ENCODE data around the gene TNFSF18.
"Not testable (repeated sequence)": the region's sequence is repeated elsewhere in the genome, so short reads cannot be mapped to it uniquely, and the experiment has no call there.

TNFSF18 gene

GRCh38 chr1:173050865-173051264, at the start of gene TNFSF18:
Gene TNFSF18, minus strand, starts transcription at chr1:173050941. Its CDS starts 45 bp downstream, at chr1:173050896.
- DNase-seq (ENCODE audit: low spot score), result no peak

- DNase-seq (ENCODE audit: low spot score), result no peak
These were observed 48.4 kb upstream of the TNFSF18 start for GRCh38 chr1:173099166-173099565.

DNA sequence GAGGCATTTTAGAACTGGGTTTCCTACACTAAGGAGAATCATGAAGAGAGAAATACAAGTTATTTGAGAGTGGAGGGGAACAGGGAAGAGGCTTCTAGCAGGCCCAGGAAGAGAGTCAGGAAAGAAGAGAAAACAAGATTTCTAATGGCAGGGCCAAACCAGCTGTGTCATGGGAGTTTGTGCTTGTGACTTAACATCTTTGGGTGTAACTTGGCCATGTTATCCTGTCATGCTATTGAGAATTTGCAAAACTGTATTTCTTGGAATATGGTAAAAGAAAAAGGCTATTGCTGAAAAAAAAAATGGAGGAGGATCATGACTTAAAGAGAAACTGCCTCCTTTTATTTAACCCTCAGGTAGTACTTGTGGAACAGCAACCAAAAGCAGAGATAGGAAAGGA, 47.4 kb upstream of the TNFSF18 start:
- DNase-seq (ENCODE audit: low spot score), result no peak

DNA sequence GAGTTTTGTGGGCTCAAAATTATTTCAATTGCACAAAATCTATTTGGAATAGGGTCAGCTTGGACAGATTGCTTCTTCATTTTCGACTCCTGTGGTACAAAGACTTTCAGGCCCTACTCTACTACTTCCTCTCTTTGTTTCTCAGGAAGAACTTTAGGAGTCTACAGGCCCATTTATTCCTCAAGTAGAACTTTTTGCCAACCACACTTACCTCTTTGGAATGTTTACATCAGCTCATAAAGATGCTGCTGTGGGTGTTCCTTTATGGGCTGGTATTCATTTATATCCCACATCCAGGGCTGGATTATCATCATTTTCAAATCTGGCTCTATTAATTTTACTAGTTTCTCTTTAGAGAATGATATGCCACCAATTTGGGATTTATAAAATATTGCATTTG, 46.3 kb upstream of the TNFSF18 start:
- no peak for DNase-seq (ENCODE audit: low spot score)

DNA sequence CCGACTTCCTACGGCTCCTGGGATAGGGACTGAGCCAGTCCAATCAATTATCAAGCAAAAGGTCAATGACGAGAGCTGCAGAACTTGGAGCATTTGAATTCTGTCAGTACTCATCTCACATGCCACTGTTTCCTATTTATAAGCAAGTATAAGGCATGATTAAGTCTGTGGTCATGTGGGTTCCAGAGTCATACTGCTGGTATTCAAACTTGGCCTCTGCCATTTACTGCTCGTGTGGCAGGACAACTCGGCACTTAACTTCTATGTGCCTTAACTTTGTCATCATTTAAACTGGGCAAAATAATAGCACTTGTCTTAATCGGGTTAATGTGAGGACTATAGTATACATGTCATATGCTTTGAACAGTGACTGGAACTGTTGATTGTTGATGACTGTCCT, 44.9 kb upstream of the TNFSF18 start:
- DNase-seq (ENCODE audit: low spot score), result no peak

DNA sequence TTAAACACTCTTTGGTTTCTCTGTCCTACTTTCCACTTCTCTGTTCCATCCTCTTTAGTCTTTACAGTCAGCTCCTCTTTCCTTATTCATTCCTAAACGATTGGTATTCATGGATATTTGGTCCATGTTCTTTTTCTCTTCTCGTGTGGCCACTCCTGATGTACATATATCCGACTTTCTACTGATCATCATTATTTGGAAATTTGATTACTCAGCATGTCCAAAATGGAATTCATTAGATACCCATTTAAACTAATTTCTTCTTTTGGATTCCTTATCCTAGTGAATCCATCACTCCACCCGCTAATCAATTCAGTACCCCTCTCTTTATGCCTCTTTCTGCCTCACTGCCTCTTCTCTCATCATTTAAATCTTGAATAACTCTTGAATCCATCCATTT, 43.8 kb upstream of the TNFSF18 start:
- no peak for DNase-seq (ENCODE audit: low spot score)

DNA sequence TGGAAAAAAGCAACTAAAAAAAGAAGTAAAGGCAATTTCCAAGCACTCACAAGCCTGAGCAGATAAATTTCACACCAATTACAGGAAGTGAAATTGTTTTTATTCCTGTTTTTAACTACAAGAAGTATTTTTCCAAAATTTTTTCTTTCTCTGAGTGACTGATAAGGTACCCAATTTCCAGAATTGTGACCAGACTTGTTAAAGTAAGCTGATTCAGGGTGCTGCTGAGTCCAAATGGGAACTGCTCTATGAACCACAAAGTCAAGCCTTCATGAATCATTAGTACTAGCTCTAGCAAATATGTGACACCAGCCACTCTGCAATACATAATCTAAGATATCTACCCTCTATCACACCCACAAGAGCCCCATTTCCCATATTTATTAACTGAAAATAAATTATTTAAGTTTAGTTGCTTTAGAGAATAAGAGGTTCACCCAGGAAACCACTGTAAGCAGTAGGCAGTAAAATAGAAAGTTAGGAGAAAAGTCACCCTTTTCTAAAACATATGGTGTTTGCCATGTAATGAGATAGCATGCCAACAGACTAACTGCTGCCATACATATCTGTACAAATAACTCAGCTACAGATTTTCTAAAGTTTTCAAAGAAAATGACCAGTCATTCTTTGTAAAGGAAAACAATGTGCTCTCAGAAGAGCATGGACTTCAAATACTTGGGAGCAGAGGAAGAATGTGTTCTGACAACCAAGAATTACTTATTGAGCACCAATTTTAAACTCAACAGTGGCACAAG, 43.1 kb upstream of the TNFSF18 start:
- no peak for DNase-seq (ENCODE audit: low spot score)

- no peak for DNase-seq (ENCODE audit: low spot score)
These were observed 33.6 kb upstream of the TNFSF18 start for GRCh38 chr1:173084292-173084691.

DNA sequence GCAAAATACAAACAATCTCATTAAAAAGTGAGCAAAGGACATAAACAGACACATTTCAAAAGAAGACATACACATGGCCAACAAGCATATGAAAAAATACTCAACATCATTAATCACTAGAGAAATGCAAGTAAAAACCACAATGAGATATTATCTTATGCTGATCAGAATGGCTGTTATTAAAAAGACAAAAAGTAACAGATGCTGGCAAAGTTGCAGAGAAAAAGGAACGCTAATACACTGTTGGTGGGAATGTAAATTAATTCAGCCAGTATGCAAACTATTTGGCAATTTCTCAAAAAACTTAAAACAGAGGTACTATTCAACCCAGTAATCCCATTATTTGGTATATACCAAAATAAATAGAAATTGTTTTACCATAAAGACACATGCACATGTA, 32.2 kb upstream of the TNFSF18 start:
- no peak for DNase-seq (ENCODE audit: low spot score)

- DNase-seq (ENCODE audit: low spot score), result not testable (repeated sequence)
These were observed 23.5 kb upstream of the TNFSF18 start for GRCh38 chr1:173074217-173074616.

DNA sequence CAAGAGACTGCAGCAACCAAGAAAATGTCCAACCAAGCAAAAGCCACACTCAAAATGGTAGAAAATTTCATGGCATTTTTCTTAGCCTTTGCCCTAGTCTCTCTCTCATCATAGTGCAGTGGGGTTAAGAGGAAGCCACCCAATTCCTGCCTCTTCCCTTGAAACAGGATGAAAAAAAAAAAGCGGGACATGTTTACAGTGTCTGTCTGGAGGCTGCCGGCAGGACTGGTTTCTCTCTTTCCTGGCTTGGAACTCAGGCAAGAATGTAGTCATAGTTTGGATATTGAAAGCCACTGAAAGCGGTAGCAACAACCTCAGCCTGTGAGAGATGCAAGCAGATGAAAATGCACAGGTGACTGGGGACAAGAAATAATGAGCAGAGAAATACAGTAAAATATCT, 13.3 kb upstream of the TNFSF18 start:
- DNase-seq (ENCODE audit: low spot score), result no peak

- DNase-seq (ENCODE audit: low spot score), result no peak
These were observed 12.4 kb upstream of the TNFSF18 start for GRCh38 chr1:173063171-173063570.

- no peak for DNase-seq (ENCODE audit: low spot score)
These were observed 11.6 kb upstream of the TNFSF18 start for GRCh38 chr1:173062150-173062938.

GRCh38 chr1:173058556-173058955, 7.8 kb upstream of the TNFSF18 start:
- no peak for DNase-seq (ENCODE audit: low spot score)

GRCh38 chr1:173057984-173058383, 7.2 kb upstream of the TNFSF18 start:
- DNase-seq (ENCODE audit: low spot score), result no peak

- DNase-seq (ENCODE audit: low spot score), result no peak
These were observed 5.6 kb upstream of the TNFSF18 start for GRCh38 chr1:173056365-173056764.

GRCh38 chr1:173052681-173053196, 2.0 kb upstream of the TNFSF18 start:
- no peak for DNase-seq (ENCODE audit: low spot score)

DNA sequence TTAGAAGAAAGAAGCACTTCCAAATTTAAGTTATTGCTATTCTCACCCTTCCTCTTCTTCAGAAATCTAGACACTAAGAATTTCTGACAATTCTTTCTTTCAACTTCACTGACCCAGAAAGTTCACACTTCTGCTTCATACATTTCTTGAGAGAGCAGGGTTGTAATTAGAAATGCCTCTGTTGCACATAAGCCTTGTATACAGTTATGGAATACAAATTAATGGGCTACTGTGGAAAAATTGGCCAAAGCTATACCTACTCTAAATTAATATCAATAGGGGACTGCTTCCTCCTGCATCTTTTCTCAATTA, 1.5 kb downstream of the TNFSF18 start:
- no peak for DNase-seq (ENCODE audit: low spot score)

DNA sequence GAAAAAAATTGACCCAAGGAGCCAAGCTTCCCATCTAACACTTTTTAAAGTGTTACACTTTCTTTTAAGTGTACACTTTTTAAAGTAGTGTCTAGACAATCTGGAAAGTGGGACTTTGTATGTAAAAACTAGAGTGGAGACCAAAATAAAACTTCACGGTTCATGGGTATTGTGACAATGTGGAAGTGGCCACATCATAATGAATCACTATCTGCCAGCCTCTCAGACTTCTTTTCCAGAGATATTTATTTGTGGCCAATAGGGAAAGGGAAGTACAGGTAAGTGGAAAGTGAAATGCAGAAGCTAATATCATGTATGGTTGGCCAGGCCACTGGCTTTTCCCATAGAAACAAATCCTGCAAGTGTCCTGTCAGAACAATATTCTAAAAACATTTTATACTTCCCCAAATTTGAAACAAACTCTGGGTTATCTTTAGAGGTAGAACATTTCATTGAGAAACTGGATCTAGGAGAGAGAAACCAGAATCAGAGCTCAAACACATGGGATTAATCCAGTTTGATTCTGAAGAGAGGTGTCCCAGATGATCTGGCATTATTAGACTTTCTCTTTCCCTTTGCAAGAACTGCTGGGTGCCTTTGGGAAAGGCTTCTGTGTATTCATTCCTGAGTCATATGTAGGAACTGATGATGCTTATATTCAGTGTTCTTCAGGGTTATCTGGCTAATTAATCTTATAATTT, 2.0 kb downstream of the TNFSF18 start:
- no peak for DNase-seq (ENCODE audit: low spot score)

DNA sequence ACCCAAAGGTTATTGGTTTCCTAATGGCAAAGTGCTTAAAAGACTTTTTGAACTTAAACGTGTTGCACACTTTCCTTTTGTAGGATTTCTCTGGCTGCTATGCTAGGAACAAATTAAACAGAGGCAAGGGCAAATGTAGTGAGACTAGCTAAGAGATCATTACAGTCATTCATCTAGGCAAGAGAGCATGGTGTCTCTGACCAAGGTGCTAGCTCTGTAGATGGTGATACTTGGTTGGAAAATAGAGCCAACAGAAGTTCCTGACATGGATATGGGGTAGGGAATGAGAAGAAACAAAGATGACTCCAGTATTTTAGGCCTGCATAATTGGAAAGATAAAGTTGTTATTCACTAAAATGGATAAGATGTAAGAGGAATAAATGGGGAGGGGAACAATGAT, 6.1 kb downstream of the TNFSF18 start:
- no peak for DNase-seq (ENCODE audit: low spot score)

DNA sequence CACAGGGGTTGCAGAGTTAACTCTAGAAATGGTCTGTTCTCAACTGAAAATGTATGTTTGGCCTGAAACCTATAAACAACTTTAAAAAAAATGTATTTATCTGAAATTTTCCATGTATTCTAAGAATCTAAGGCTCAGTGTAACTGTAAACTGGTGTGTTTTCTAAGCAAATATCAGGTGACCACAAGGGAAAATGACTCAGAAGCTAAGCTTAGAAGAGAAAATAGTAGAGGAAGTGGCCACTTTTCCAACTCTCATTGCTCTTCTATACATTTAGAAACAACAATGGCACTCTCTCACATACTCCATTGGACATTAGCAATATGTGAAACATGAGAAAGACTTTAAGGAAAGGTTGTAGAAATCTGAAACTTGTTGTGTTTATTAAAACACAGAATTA, 7.5 kb downstream of the TNFSF18 start:
- no peak for DNase-seq (ENCODE audit: low spot score)

GRCh38 chr1:173042806-173043205, 7.9 kb downstream of the TNFSF18 start:
- no peak for DNase-seq (ENCODE audit: low spot score)

- no peak for DNase-seq (ENCODE audit: low spot score)
These were observed 11.1 kb downstream of the TNFSF18 start for GRCh38 chr1:173039626-173040025.
